ENCODE results near the gene PIAS1. TPM values are rescaled to one million over a fixed set of nuclear protein-coding genes. Genes with fewer than 3 reads are reported as not detected.
A peak's percentile ranks its signal among the peaks of the same experiment; 100 is the strongest.

Gene PIAS1
- total RNA-seq, 3 donors from 2014 or later (not counting 1 experiment from before 2014, with no cell fraction given): 94.7 to 103 (median 99.2) TPM

DNA sequence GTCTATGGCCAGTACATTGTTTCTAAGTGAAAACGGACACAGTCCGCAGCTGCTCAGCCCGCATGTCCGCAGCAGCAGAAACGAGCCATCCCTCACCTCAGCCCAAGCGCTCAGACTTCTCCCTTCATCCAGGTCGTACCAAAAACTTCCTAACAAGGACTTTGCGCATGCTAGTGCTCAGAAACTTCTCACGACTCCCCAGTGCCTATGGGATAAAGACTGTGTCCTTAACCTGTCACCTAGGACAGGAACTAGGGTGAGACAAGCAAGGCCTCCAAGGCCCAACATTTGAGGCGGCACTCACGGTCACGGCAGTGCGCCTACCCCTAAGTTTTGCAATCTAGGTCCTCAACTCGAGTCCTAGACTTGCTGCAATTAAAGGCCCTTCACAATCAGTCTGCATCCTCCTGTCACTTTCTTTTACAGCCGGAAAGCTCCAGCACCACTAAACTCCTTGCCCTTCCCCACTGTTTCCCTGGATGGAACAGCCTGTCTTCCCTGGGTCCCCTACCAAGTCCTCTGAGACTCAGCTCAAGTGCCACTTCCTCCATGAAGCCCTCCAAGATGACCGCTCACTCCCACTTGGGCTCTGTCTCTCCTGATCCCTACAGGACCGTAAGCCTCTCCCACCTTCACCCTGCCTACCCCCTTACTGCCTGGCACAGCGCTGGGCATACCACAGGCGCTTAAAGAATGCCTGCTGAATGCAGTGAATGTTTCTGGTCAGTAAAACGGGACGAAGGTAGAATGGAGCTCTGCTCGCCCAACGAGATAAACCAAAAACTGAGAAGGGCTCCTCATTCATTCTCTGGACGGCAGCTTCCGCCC lies 174.2 kb downstream of the PIAS1 start:
- Histone ChIP-seq H3K4me1 (ENCODE audit: control insufficient read depth, insufficient read depth, low read length) (peaks cover 23% of the 10 kb centered on the region), H3K27me3 (ENCODE audit: control insufficient read depth, insufficient read depth, low read length) (no peaks in the 10 kb centered on the region), H3K36me3 (ENCODE audit: control insufficient read depth, insufficient read depth, low read length) (no peaks in the 10 kb centered on the region), H3K27ac (ENCODE audit: low read length) (peak overlapping the region; percentile 17), H3K4me3 (ENCODE audit: low read length) (peak overlapping the region; percentile 64), H3K9me3 (ENCODE audit: control insufficient read depth, insufficient read depth, low read length) (no peaks in the 10 kb centered on the region)
- H3K4me1 Mint-ChIP-seq: peaks cover 29 to 31% of the 10 kb centered on the region in 2 donors
- no peaks in the 10 kb centered on the region for H3K9me3 Mint-ChIP-seq
- no peaks in the 10 kb centered on the region for H3K36me3 Mint-ChIP-seq
- intact Hi-C loops (cut with micrococcal nuclease): no loop called here
- H3K4me3 Mint-ChIP-seq: peak overlapping the region; percentile 92
- TF ChIP-seq, protein P1, sequence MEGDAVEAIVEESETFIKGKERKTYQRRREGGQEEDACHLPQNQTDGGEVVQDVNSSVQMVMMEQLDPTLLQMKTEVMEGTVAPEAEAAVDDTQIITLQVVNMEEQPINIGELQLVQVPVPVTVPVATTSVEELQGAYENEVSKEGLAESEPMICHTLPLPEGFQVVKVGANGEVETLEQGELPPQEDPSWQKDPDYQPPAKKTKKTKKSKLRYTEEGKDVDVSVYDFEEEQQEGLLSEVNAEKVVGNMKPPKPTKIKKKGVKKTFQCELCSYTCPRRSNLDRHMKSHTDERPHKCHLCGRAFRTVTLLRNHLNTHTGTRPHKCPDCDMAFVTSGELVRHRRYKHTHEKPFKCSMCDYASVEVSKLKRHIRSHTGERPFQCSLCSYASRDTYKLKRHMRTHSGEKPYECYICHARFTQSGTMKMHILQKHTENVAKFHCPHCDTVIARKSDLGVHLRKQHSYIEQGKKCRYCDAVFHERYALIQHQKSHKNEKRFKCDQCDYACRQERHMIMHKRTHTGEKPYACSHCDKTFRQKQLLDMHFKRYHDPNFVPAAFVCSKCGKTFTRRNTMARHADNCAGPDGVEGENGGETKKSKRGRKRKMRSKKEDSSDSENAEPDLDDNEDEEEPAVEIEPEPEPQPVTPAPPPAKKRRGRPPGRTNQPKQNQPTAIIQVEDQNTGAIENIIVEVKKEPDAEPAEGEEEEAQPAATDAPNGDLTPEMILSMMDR (IDR thresholded peaks at IDR 0.05): no peak
- H3K27me3 Mint-ChIP-seq (ENCODE audit: low read depth in 2 of 2): no peaks in the 10 kb centered on the region
- H3K27ac Mint-ChIP-seq: peak overlapping the region; percentile 5 to 85
- DNase-seq: no peak
- WGBS (ENCODE audit: insufficient coverage): 58% methylated on average over 25 of the region's 25 CpGs
- ATAC-seq: no peak

DNA sequence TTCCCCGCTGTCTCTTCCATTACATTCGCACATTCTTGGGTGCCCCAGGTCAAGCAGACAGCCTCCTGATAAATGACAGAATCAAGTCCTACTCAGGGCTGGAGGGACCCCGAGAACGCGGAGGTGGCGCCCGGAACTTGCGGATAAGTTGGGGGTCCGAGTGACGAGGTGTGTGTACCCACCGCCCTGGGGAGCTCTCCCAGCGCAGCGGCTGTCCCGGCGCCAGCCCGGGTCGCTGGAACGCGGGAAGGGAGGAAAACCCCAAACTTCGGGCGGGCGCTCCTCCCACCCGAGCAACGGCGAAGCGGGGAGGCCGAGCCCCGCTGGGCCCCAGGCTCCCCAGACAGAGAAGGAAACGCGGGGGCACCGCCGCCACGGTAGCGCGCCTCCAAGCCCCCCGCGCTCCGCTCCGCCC lies 174.9 kb downstream of the PIAS1 start:
- no peak for ATAC-seq

DNA sequence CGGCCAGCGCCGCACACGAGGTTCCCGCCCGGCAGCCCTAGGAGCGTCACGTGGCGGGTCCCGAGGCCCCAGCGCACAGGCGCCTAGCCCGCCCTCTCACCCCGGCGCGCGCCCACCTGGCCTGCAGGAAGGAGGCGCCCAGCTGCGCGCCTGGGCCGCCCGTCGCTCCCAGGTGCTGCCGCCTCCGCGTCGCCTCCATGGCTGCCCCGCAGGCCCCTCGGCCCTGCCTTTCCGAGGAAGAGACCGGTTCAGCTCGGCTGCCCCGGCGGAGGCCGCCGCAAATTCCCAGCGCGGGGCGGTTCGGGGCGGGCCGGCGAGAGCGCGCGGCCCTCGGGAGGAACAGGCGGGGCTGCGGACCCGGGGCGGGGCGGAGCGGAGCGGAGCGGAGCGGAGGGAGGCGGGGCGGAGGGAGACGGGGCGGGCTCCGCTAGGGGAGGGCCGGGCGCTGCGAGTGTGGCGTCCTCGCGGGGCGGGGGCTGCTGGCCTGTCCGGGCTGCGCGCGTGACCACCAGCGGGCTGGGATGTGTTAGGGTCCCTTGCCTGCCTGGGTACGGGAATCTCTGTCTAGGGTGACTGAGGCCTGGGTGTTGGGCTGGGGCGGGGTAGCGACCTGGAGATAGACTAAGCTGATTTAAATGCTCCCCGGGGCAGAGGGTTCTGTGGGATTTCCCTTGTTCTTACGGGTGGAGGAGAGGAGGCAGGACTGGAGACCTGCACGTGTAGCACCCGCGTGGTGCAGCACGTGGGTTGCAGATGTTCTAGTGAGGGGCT lies 175.5 kb downstream of the PIAS1 start, which contains the start of gene CLN6:
Gene CLN6, minus strand, starts transcription at position 343 of the 771 bp plus-strand sequence. Its CDS starts 144 bp downstream, at position 199.
- under 1% methylated on average over 82 of the region's 82 CpGs for WGBS (ENCODE audit: insufficient coverage)
- intact Hi-C loops (cut with micrococcal nuclease): loop anchor here (1.0 to 2.0 kb wide), 2 partner anchors 49 to 175 kb away; partner anchors contain the start of gene PIAS1
- Histone ChIP-seq H3K36me3 (ENCODE audit: control insufficient read depth, insufficient read depth, low read length) (no peaks in the 10 kb centered on the region), H3K27ac (ENCODE audit: low read length) (peak within 1 kb of the TSS; percentile 39), H3K4me1 (ENCODE audit: control insufficient read depth, insufficient read depth, low read length) (peaks cover 25% of the 10 kb centered on the region), H3K9me3 (ENCODE audit: control insufficient read depth, insufficient read depth, low read length) (no peaks in the 10 kb centered on the region), H3K27me3 (ENCODE audit: control insufficient read depth, insufficient read depth, low read length) (no peaks in the 10 kb centered on the region), H3K4me3 (ENCODE audit: low read length) (peak within 1 kb of the TSS; percentile 72)
- ATAC-seq (peak; percentile 89 to 96 (median 89)), DNase-seq (peak; percentile 77 to 89)
- Mint-ChIP-seq H3K9me3 (no peaks in the 10 kb centered on the region), H3K27me3 (ENCODE audit: low read depth in 2 of 2) (peaks cover 1 to 3% of the 10 kb centered on the region in 2 donors), H3K27ac (peak within 1 kb of the TSS; percentile 73 to 85), H3K4me1 (peaks cover 27 to 31% of the 10 kb centered on the region in 2 donors), H3K36me3 (no peaks in the 10 kb centered on the region), H3K4me3 (peak within 1 kb of the TSS; percentile 92)
- TF ChIP-seq, protein P1 (IDR thresholded peaks at IDR 0.05): no peak

More for the DNA sequence above, 174.9 kb downstream of the PIAS1 start:
- no peaks in the 10 kb centered on the region for H3K9me3 Mint-ChIP-seq
- H3K27me3 ChIP-seq (ENCODE audit: control insufficient read depth, insufficient read depth, low read length): no peaks in the 10 kb centered on the region
- intact Hi-C loops (cut with micrococcal nuclease): loop anchor here (1.0 kb wide), 1 partner anchor 49 kb away; no protein-coding TSS in a partner anchor
- H3K27ac ChIP-seq (ENCODE audit: low read length): peak overlapping the region; percentile 17
- no peaks in the 10 kb centered on the region for H3K36me3 ChIP-seq (ENCODE audit: control insufficient read depth, insufficient read depth, low read length)
- no peaks in the 10 kb centered on the region for H3K9me3 ChIP-seq (ENCODE audit: control insufficient read depth, insufficient read depth, low read length)
- peak overlapping the region; percentile 92 for H3K4me3 Mint-ChIP-seq
- no peaks in the 10 kb centered on the region for H3K27me3 Mint-ChIP-seq (ENCODE audit: low read depth in 2 of 2)
- TF ChIP-seq, protein P1 (IDR thresholded peaks at IDR 0.05): no peak
- WGBS (ENCODE audit: insufficient coverage): 0% methylated on average over 39 of the region's 39 CpGs
- H3K27ac Mint-ChIP-seq: peak overlapping the region; percentile 5 to 85
- H3K4me3 ChIP-seq (ENCODE audit: low read length): peak overlapping the region; percentile 64
- peaks cover 29 to 31% of the 10 kb centered on the region in 2 donors for H3K4me1 Mint-ChIP-seq
- DNase-seq: no peak
- H3K4me1 ChIP-seq (ENCODE audit: control insufficient read depth, insufficient read depth, low read length): peaks cover 25% of the 10 kb centered on the region
- H3K36me3 Mint-ChIP-seq: no peaks in the 10 kb centered on the region
